Prostate gland (tissue), 2 donors: ENCODE data around the gene PSMB3. TPM values are rescaled to one million over a fixed set of nuclear protein-coding genes. Genes with fewer than 3 reads are reported as not detected.

Experiments
- DNase-seq: peaks from one replicate; pipeline ENCODE4 v3.0.0-alpha.2; 2019; ENCODE audit warnings: low spot score
- H3K27ac ChIP-seq, 2 donors: fragments of 200-600 bp; sonication (generic); 2 replicates each; pipeline ENCODE4 v1.5.1; 2017 to 2019
- H3K27me3 ChIP-seq: fragments of 200-600 bp; sonication (generic); replicated peaks from 2 replicates; pipeline ENCODE4 v1.5.1; 2019; ENCODE audit not compliant: insufficient read depth
- H3K36me3 ChIP-seq, 2 donors: fragments of 200-600 bp; sonication (generic); 1 replicate in 1 of 2; 2 replicates in 1 of 2; pipeline versions ENCODE4 v1.5.1 to v1.8.1; 2017 to 2019
- H3K4me1 ChIP-seq: fragments of 200-600 bp; sonication (generic); replicated peaks from 2 replicates; pipeline ENCODE4 v1.5.1; 2019
- H3K4me3 ChIP-seq, 2 donors: fragments of 200-600 bp; sonication (generic); 2 replicates each; pipeline ENCODE4 v1.5.1; 2017 to 2019
- H3K9me3 ChIP-seq: fragments of 200-600 bp; sonication (generic); 2 replicates; pipeline ENCODE4 v1.5.1; 2017
- CTCF ChIP-seq, 4 experiments: fragments of 200-600 bp in 2 of 4; fragments of 450-650 bp in 2 of 4; sonication (generic) in 2 of 4; IDR thresholded peaks; 1 replicate in 3 of 4; 2 replicates in 1 of 4; pipeline ENCODE4 v1.5.1; 2016 to 2019; ENCODE audit warnings: antibody characterized with exemption in 4 of 4, mild to moderate bottlenecking in 2 of 4, moderate library complexity in 2 of 4
- POLR2A ChIP-seq: fragments of 450-650 bp; IDR thresholded peaks from one replicate; pipeline ENCODE4 v1.6.1; 2016; ENCODE audit warnings: antibody characterized with exemption, mild to moderate bottlenecking
- POLR2AphosphoS5 ChIP-seq: sonication (generic); formaldehyde crosslinking; IDR thresholded peaks from one replicate; pipeline ENCODE4 v1.6.1; 2017; ENCODE audit warnings: antibody characterized with exemption
- WGBS: methylation state at CpG from one replicate; pipeline ENCODE4 v1.1.5; 2018; 5-methylcytosine and 5-hydroxymethylcytosine counted together
- intact Hi-C: fragments of 100-400 bp; cut with DNase I; formaldehyde crosslinking; loops from one replicate; pipeline ENCODE4 v1.14.2; 2022
- total RNA-seq, 2 donors: library from RNA; depleted of rRNA; stranded (reverse); fragments of >200 nt; gene quantifications; one replicate each; pipeline ENCODE4 v1.1.0, GENCODE V29; 2016

The PSMB3 gene
- total RNA-seq, 2 donors from 2014 or later = 116 to 192 TPM

DNA sequence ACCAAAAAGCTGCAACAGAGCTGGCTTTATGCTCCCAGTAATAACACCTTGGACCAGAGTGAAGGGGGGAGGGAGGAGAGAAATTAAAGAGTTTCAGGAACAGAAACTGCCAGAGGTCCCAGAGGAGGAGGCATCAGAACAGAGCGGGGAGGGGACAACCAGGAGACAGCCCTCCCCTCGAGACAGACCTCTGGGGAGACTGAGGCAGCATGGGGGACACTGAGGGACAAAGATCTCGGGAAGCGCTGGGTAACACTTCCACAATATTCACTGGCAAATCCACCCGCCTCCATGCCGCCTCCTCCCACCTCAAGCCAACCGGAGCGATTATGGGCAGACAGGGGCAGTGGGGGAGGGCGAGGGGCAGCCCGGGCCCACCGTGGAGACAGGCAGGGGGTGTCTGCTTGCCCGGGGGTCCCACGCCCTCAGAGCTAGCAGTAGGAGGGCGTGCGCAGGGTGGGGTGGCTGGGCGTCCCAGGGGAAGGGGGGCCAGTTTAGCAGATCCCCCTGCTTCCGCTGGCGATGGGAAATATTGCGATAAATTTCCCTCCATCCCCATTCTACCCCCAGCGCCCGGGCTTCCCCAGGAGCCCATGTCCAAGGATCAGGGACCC is 5.6 kb upstream of the PSMB3 start:
- no peaks in the 10 kb centered on the region for H3K36me3 ChIP-seq
- H3K4me1 ChIP-seq = peaks cover 27% of the 10 kb centered on the region
- H3K9me3 ChIP-seq = no peaks in the 10 kb centered on the region
- intact Hi-C loops = loop anchor here (10.0 kb wide), 1 partner anchor 408 kb away; the partner anchor contains the start of gene PLXDC1
- peak overlapping the region; percentile 89 to 99 for H3K4me3 ChIP-seq
- WGBS = 4% methylated on average over 20 of the region's 21 CpGs
- TF ChIP-seq POLR2A (no peak), CTCF (IDR thresholded peaks at IDR 0.05) (no peak)
- no peaks in the 10 kb centered on the region for H3K27me3 ChIP-seq
- peak overlapping the region; percentile 86 to 95 for H3K27ac ChIP-seq
- DNase-seq = no peak

DNA sequence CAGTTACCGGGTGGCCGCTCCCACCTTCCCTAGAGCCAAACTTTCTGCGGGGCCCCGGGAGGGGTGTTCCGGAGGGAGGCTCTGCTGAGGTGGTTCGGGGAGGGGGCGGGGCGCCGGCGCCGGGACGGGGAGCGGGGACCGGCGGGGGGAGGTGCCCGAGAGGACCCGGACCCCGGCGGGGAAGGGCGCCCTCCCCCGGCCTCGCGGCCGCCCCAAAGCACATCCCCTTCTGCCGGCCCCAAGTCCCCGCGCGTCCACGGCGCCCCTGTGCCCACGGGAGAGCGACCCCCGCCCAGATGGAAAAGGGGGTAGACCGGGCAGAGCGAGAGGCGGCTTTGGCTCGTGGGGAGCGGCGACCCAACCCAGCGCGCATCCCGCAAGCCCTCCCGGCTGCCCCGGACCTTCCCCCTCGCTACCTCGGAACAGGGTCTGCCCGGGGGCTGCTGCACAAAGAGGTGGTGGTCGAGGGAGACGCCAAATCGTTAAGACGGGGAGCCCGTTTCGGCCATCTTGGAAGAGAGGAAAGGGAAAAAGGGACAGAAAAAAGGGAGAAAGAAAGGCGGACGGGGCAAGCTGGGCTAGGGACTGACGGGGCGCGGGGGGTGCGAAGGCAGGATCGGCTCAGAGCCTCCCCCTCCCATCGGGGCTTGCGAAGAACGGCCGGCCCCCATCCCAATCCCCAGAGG is 4.9 kb upstream of the PSMB3 start:
- 2% methylated on average over 58 of the region's 64 CpGs for WGBS
- Histone ChIP-seq H3K9me3 (no peaks in the 10 kb centered on the region), H3K27me3 (no peaks in the 10 kb centered on the region), H3K4me3 (peak overlapping the region; percentile 89 to 99), H3K27ac (peak overlapping the region; percentile 86 to 95), H3K4me1 (peaks cover 20% of the 10 kb centered on the region), H3K36me3 (no peaks in the 10 kb centered on the region)
- peak; percentile 18 for TF ChIP-seq POLR2A
- TF ChIP-seq CTCF (IDR thresholded peaks at IDR 0.05) = peak in 3 of 4 experiments; percentile 30 to 40 (median 31)
- no peak for TF ChIP-seq POLR2AphosphoS5
- DNase-seq = peak; percentile 65
- intact Hi-C loops = loop anchor here (10.0 kb wide), 1 partner anchor 407 kb away; the partner anchor contains the start of gene PLXDC1

GRCh38 chr17:38748149-38748891 is 4.2 kb upstream of the PSMB3 start, which contains the start of gene PCGF2:
TSS of gene PCGF2 (minus strand) at chr17:38748336. CDS start at chr17:38740402, 7,934 bp downstream.
- H3K27me3 ChIP-seq = no peaks in the 10 kb centered on the region
- DNase-seq = peak; percentile 97
- intact Hi-C loops = loop anchor here (10.0 kb wide), 1 partner anchor 406 kb away; the partner anchor contains the start of gene PLXDC1

GRCh38 chr17:38748892-38749222 is 3.7 kb upstream of the PSMB3 start:
- DNase-seq = no peak
- Histone ChIP-seq H3K9me3 (no peaks in the 10 kb centered on the region), H3K36me3 (no peaks in the 10 kb centered on the region), H3K4me3 (peak overlapping the region; percentile 89 to 99), H3K4me1 (peaks cover 20% of the 10 kb centered on the region), H3K27me3 (no peaks in the 10 kb centered on the region), H3K27ac (peak overlapping the region; percentile 86 to 95)
- WGBS = under 1% methylated on average over 29 of the region's 32 CpGs
- no peak for TF ChIP-seq POLR2A
- no peak for TF ChIP-seq CTCF (IDR thresholded peaks at IDR 0.05)
- TF ChIP-seq POLR2AphosphoS5 = no peak
- intact Hi-C loops = loop anchor here (10.0 kb wide), 1 partner anchor 406 kb away; the partner anchor contains the start of gene PLXDC1

More at GRCh38 chr17:38748149-38748891, 4.2 kb upstream of the PSMB3 start, which contains the start of gene PCGF2:
- TF ChIP-seq CTCF (IDR thresholded peaks at IDR 0.05) (no peak), POLR2AphosphoS5 (peak; percentile 80), POLR2A (peak; percentile 83)
- Histone ChIP-seq H3K27ac (peak within 1 kb of the TSS; percentile 86 to 95), H3K9me3 (no peaks in the 10 kb centered on the region), H3K4me3 (peak within 1 kb of the TSS; percentile 89 to 99), H3K36me3 (no peaks in the 10 kb centered on the region), H3K4me1 (peaks cover 20% of the 10 kb centered on the region)
- under 1% methylated on average over 36 of the region's 47 CpGs for WGBS
